Ovary (tissue), 9 donors: ENCODE data around the gene THBS4. TPM values are rescaled to one million over a fixed set of nuclear protein-coding genes. Genes with fewer than 3 reads are reported as not detected.

Experiments
- DNase-seq, 5 donors: peaks; one replicate each; pipeline ENCODE4 v3.0.0-alpha.2; 2019 to 2020
- H3K27ac ChIP-seq, 2 donors: fragments of 200-600 bp; one replicate each; pipeline versions ENCODE4 v1.5.1 to v1.8.0; 2019 to 2022
- H3K27me3 ChIP-seq: fragments of 200-600 bp; one replicate; pipeline ENCODE4 v1.8.0; 2022
- H3K36me3 ChIP-seq: fragments of 200-600 bp; sonication (generic); one replicate; pipeline ENCODE4 v1.5.1; 2019
- H3K4me1 ChIP-seq: one replicate; pipeline ENCODE4 v1.8.1; 2013; ENCODE audit warnings: mild to moderate bottlenecking, moderate library complexity; ENCODE audit not compliant: insufficient read depth
- H3K4me3 ChIP-seq: fragments of 200-600 bp; sonication (generic); one replicate; pipeline ENCODE4 v1.5.1; 2017
- H3K9me3 ChIP-seq, 2 donors: fragments of 200-600 bp in 1 of 2; sonication (generic) in 1 of 2; one replicate each; pipeline versions ENCODE4 v1.5.1 to v1.8.1; 2013 to 2019; ENCODE audit warnings: mild to moderate bottlenecking in 1 of 2, moderate library complexity in 1 of 2
- EP300 ChIP-seq: sonication (generic); formaldehyde crosslinking; IDR thresholded peaks from one replicate; pipeline ENCODE4 v1.6.1; 2017; ENCODE audit warnings: antibody characterized with exemption
- POLR2A ChIP-seq: fragments of 450-650 bp; IDR thresholded peaks from one replicate; pipeline ENCODE4 v1.6.1; 2017; ENCODE audit warnings: antibody characterized with exemption, mild to moderate bottlenecking, moderate library complexity
- whole genome bisulfite sequencing, 3 donors: extraction: QIAGEN DNeasy Blood & Tissue Kit in 1 of 3; methylation state at CpG; one replicate each; pipeline versions ENCODE4 v1.1.5 to v1.1.7; 2013 to 2017; 5-methylcytosine and 5-hydroxymethylcytosine counted together
- intact Hi-C, 4 donors: fragments of 100-400 bp; cut with DNase I; formaldehyde crosslinking; loops; one replicate each; pipeline versions ENCODE4 v1.11.0 to v1.15.1; 2022 to 2023
- polyA plus RNA-seq, 2 donors: library from polyadenylated mRNA; stranded (reverse); fragments of 200-250 nt in 1 of 2; fragments of 350-450 nt in 1 of 2; fragmentation: Illumina TruSeq in 1 of 2; extraction: RNeasy Lipid Tissue Mini Kit (QIAGEN cat#74804) in 1 of 2; gene quantifications; one replicate each; pipeline ENCODE4 v1.2.3, GENCODE V29; 2013 to 2014
- total RNA-seq, 7 donors: library from RNA; depleted of rRNA in 2 of 7; stranded (reverse); fragments of >200 nt in 2 of 7; fragmentation: NEBNext Ultra II Directional in 3 of 7; extraction: Animal tissue kit (Norgen Biotek cat#: 25700) in 3 of 7; gene quantifications; one replicate each; pipeline versions ENCODE4 v1.1.0 to v1.2.4, GENCODE V29; 2016 to 2023
- TF ChIP-seq, protein P1 (sequence below), 3 donors: fragments of 450-650 bp in 2 of 3; fragments of 200-600 bp in 1 of 3; IDR thresholded peaks; one replicate each; pipeline versions ENCODE4 v1.5.1 to v1.8.0; 2016 to 2022; ENCODE audit warnings: antibody characterized with exemption in 3 of 3, mild to moderate bottlenecking in 1 of 3
- donor health status: DM: no; HTN: no; CAD: no; lungs with moderate emphysema.
- donor health status: DM: no; HTN: no; CAD: no.
- donor health status: Bipolar disorder and iron deficiency.
- donor health status: DM: yes; HTN: yes; CAD: no.
- donor health status: DM: no; HTN: no; CAD: no.
- donor health status: DM: yes; HTN: yes; CAD: no.

THBS4 gene
- total and polyA plus RNA-seq, 9 donors, result 1.9 to 89.6 (median 5.1) TPM

GRCh38 chr5:80057921-80058320, 22.8 kb downstream of the THBS4 start:
- intact Hi-C loops, result no loop called here
- H3K4me3 ChIP-seq, result no peak overlapping the region
- H3K9me3 ChIP-seq, result no peaks in the 10 kb centered on the region
- H3K36me3 ChIP-seq, result no peaks in the 10 kb centered on the region
- H3K27ac ChIP-seq, result no peak overlapping the region
- no peaks in the 10 kb centered on the region for H3K4me1 ChIP-seq
- no peaks in the 10 kb centered on the region for H3K27me3 ChIP-seq
- no peak for TF ChIP-seq POLR2A
- TF ChIP-seq EP300, result no peak
- TF ChIP-seq, protein P1, sequence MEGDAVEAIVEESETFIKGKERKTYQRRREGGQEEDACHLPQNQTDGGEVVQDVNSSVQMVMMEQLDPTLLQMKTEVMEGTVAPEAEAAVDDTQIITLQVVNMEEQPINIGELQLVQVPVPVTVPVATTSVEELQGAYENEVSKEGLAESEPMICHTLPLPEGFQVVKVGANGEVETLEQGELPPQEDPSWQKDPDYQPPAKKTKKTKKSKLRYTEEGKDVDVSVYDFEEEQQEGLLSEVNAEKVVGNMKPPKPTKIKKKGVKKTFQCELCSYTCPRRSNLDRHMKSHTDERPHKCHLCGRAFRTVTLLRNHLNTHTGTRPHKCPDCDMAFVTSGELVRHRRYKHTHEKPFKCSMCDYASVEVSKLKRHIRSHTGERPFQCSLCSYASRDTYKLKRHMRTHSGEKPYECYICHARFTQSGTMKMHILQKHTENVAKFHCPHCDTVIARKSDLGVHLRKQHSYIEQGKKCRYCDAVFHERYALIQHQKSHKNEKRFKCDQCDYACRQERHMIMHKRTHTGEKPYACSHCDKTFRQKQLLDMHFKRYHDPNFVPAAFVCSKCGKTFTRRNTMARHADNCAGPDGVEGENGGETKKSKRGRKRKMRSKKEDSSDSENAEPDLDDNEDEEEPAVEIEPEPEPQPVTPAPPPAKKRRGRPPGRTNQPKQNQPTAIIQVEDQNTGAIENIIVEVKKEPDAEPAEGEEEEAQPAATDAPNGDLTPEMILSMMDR (IDR thresholded peaks at IDR 0.05), result no peak
- no peak for DNase-seq
- WGBS, 3 donors, result 71 to 80% (median 78%) methylated on average over 2 of the region's 2 CpGs

GRCh38 chr5:80059354-80059980, 24.3 kb downstream of the THBS4 start:
- no peak for DNase-seq
- TF ChIP-seq, protein P1 (IDR thresholded peaks at IDR 0.05), result no peak
- TF ChIP-seq POLR2A, result no peak
- no peak for TF ChIP-seq EP300
- intact Hi-C loops, result no loop called here
- Histone ChIP-seq H3K27me3 (no peaks in the 10 kb centered on the region), H3K4me1 (no peaks in the 10 kb centered on the region), H3K4me3 (no peak overlapping the region), H3K9me3 (no peaks in the 10 kb centered on the region), H3K27ac (no peak overlapping the region), H3K36me3 (no peaks in the 10 kb centered on the region)
- WGBS, 3 donors, result 92 to 96% (median 96%) methylated on average over 18 of the region's 18 CpGs

GRCh38 chr5:80060966-80061365, 25.8 kb downstream of the THBS4 start:
- WGBS, 3 donors, result 75 to 84% (median 81%) methylated on average over 4 of the region's 4 CpGs
- H3K9me3 ChIP-seq, result no peaks in the 10 kb centered on the region
- TF ChIP-seq, protein P1 (IDR thresholded peaks at IDR 0.05), result no peak
- TF ChIP-seq EP300, result no peak
- TF ChIP-seq POLR2A, result no peak

GRCh38 chr5:80061547-80061946, 26.4 kb downstream of the THBS4 start:
- intact Hi-C loops, result no loop called here
- Histone ChIP-seq H3K36me3 (no peaks in the 10 kb centered on the region), H3K4me3 (no peak overlapping the region), H3K27me3 (no peaks in the 10 kb centered on the region), H3K4me1 (no peaks in the 10 kb centered on the region), H3K9me3 (no peaks in the 10 kb centered on the region), H3K27ac (no peak overlapping the region)
- TF ChIP-seq, protein P1 (IDR thresholded peaks at IDR 0.05), result no peak
- no peak for TF ChIP-seq POLR2A
- no peak for TF ChIP-seq EP300
- no peak for DNase-seq
- 97 to 98% (median 98%) methylated on average over 4 of the region's 4 CpGs for WGBS, 3 donors

More at GRCh38 chr5:80060966-80061365, 25.8 kb downstream of the THBS4 start:
- H3K27ac ChIP-seq, result no peak overlapping the region
- H3K27me3 ChIP-seq, result no peaks in the 10 kb centered on the region
- H3K4me3 ChIP-seq, result no peak overlapping the region
- intact Hi-C loops, result no loop called here
- DNase-seq, result no peak
- no peaks in the 10 kb centered on the region for H3K36me3 ChIP-seq
- no peaks in the 10 kb centered on the region for H3K4me1 ChIP-seq
